CD4-positive, alpha-beta memory T cell (primary cell): ENCODE results near the gene KLK15. TPM values are rescaled to one million over a fixed set of nuclear protein-coding genes. Genes with fewer than 3 reads are reported as not detected.

Source experiments
- CTCF ChIA-PET: fragments of 350-600 bp; sonication (Branson Sonifier 250); formaldehyde crosslinking; loops from one replicate; lab custom pipeline; 2021; ENCODE audit warnings: inconsistent platforms; ENCODE audit not compliant: partially characterized antibody; lab: Charles Lee
- POLR2A ChIA-PET: fragments of 350-600 bp; sonication (Branson Sonifier 250); formaldehyde crosslinking; loops from one replicate; lab custom pipeline; 2021; ENCODE audit not compliant: partially characterized antibody; lab: Charles Lee
- DNase-seq, 5 donors: peaks; one replicate each; pipeline versions ENCODE4 v3.0.0 to v3.0.0-alpha.2; 2020 to 2022; ENCODE audit warnings: mixed read lengths in 1 of 5
- H3K27ac ChIP-seq: one replicate; pipeline ENCODE4 v1.7.0; 2013; ENCODE audit warnings: low read depth, low read length
- H3K27me3 ChIP-seq: 2 replicates; pipeline ENCODE4 v1.7.0; 2013; ENCODE audit warnings: mild to moderate bottlenecking, low read length, moderate library complexity; ENCODE audit not compliant: insufficient read depth
- H3K36me3 ChIP-seq: 2 replicates; pipeline ENCODE4 v1.7.0; 2013; ENCODE audit warnings: mild to moderate bottlenecking, low read length, moderate library complexity; ENCODE audit not compliant: insufficient read depth
- H3K4me1 ChIP-seq: 2 replicates; pipeline ENCODE4 v1.7.0; 2013; ENCODE audit warnings: mild to moderate bottlenecking, low read length, moderate library complexity; ENCODE audit not compliant: insufficient read depth
- H3K4me3 ChIP-seq, 2 donors: one replicate each; pipeline ENCODE4 v1.7.0; 2013; ENCODE audit warnings: low read length in 2 of 2, mild to moderate bottlenecking in 1 of 2
- H3K9me3 ChIP-seq, 2 donors: one replicate each; pipeline ENCODE4 v1.7.0; 2013; ENCODE audit warnings: low read length in 2 of 2, control low read depth in 1 of 2; ENCODE audit not compliant: control insufficient read depth in 1 of 2
- H3K27ac Mint-ChIP-seq, 7 donors: one replicate each; pipeline ENCODE4 v1.8.0; 2020 to 2021; ENCODE audit warnings: mixed read lengths in 7 of 7, mild to moderate bottlenecking in 6 of 7, inconsistent platforms in 3 of 7, moderate library complexity in 3 of 7
- H3K27me3 Mint-ChIP-seq, 2 donors: one replicate each; pipeline ENCODE4 v1.8.0; 2020 to 2021; ENCODE audit warnings: mixed read lengths in 2 of 2
- H3K36me3 Mint-ChIP-seq, 2 donors: one replicate each; pipeline ENCODE4 v1.8.0; 2020 to 2021; ENCODE audit warnings: mixed read lengths in 2 of 2, inconsistent platforms in 1 of 2, mild to moderate bottlenecking in 1 of 2
- H3K4me1 Mint-ChIP-seq, 4 donors: one replicate each; pipeline ENCODE4 v1.8.0; 2020 to 2021; ENCODE audit warnings: mixed read lengths in 4 of 4, mild to moderate bottlenecking in 1 of 4
- H3K4me3 Mint-ChIP-seq, 8 donors: one replicate each; pipeline ENCODE4 v1.8.0; 2020 to 2021; ENCODE audit warnings: mixed read lengths in 8 of 8, mild to moderate bottlenecking in 7 of 8, moderate library complexity in 6 of 8, inconsistent platforms in 3 of 8
- H3K9me3 Mint-ChIP-seq, 8 donors: one replicate each; pipeline ENCODE4 v1.8.0; 2020 to 2021; ENCODE audit warnings: mixed read lengths in 8 of 8, mild to moderate bottlenecking in 5 of 8, inconsistent platforms in 3 of 8, moderate library complexity in 1 of 8
- intact Hi-C: fragments of 100-400 bp; cut with micrococcal nuclease; formaldehyde crosslinking; loops from one replicate; pipeline ENCODE4 v1.15.1; 2023
- polyA plus RNA-seq, 2 donors: library from polyadenylated mRNA; unstranded; fragments of 300-500 nt; fragmentation: Illumina TruSeq; gene quantifications; one replicate each; pipeline ENCODE4 v1.2.3, GENCODE V29; 2021
- total RNA-seq, 2 experiments: library from RNA; stranded (reverse); gene quantifications; one replicate each; pipeline ENCODE4 v1.2.3, GENCODE V29; 2021

Gene KLK15
- total and polyA plus RNA-seq, 4 experiments from 2014 or later, result not detected

DNA sequence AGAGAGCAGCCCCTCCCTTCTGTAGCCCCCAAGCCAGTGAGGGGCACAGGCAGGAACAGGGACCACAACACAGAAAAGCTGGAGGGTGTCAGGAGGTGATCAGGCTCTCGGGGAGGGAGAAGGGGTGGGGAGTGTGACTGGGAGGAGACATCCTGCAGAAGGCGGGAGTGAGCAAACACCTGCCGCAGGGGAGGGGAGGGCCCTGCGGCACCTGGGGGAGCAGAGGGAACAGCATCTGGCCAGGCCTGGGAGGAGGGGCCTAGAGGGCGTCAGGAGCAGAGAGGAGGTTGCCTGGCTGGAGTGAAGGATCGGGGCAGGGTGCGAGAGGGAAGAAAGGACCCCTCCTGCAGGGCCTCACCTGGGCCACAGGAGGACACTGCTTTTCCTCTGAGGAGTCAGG is 25.5 kb upstream of the KLK15 start:
- Mint-ChIP-seq H3K9me3 (peaks cover 0 to 20% (median 8%) of the 10 kb centered on the region in 8 donors), H3K36me3 (no peaks in the 10 kb centered on the region), H3K27me3 (peaks cover 37 to 40% of the 10 kb centered on the region in 2 donors), H3K4me3 (no peak overlapping the region), H3K27ac (no peak overlapping the region), H3K4me1 (no peaks in the 10 kb centered on the region)
- Histone ChIP-seq H3K27me3 (peaks cover 6% of the 10 kb centered on the region), H3K9me3 (no peaks in the 10 kb centered on the region), H3K4me3 (no peak overlapping the region), H3K4me1 (no peaks in the 10 kb centered on the region), H3K36me3 (no peaks in the 10 kb centered on the region), H3K27ac (no peak overlapping the region)
- DNase-seq, result no peak
- ChIA-PET CTCF (no interaction called here), POLR2A (no interaction called here)
- intact Hi-C loops, result no loop called here

DNA sequence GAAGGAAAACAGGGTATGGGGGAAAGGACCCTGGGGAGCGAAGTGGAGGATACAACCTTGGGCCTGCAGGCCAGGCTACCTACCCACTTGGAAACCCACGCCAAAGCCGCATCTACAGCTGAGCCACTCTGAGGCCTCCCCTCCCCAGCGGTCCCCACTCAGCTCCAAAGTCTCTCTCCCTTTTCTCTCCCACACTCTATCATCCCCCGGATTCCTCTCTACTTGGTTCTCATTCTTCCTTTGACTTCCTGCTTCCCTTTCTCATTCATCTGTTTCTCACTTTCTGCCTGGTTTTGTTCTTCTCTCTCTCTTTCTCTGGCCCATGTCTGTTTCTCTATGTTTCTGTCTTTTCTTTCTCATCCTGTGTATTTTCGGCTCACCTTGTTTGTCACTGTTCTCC is 24.0 kb upstream of the KLK15 start:
- H3K27ac Mint-ChIP-seq, result no peak overlapping the region
- intact Hi-C loops, result no loop called here
- Histone ChIP-seq H3K36me3 (no peaks in the 10 kb centered on the region), H3K27me3 (peaks cover 6% of the 10 kb centered on the region), H3K27ac (no peak overlapping the region), H3K4me3 (no peak overlapping the region), H3K4me1 (no peaks in the 10 kb centered on the region), H3K9me3 (no peaks in the 10 kb centered on the region)
- DNase-seq, result no peak
- H3K9me3 Mint-ChIP-seq, result peaks cover 0 to 20% (median 8%) of the 10 kb centered on the region in 8 donors
- CTCF ChIA-PET, result no interaction called here
- H3K27me3 Mint-ChIP-seq, result peaks cover 37 to 40% of the 10 kb centered on the region in 2 donors
- H3K36me3 Mint-ChIP-seq, result no peaks in the 10 kb centered on the region
- POLR2A ChIA-PET, result no interaction called here
- H3K4me1 Mint-ChIP-seq, result no peaks in the 10 kb centered on the region
- no peak overlapping the region for H3K4me3 Mint-ChIP-seq

DNA sequence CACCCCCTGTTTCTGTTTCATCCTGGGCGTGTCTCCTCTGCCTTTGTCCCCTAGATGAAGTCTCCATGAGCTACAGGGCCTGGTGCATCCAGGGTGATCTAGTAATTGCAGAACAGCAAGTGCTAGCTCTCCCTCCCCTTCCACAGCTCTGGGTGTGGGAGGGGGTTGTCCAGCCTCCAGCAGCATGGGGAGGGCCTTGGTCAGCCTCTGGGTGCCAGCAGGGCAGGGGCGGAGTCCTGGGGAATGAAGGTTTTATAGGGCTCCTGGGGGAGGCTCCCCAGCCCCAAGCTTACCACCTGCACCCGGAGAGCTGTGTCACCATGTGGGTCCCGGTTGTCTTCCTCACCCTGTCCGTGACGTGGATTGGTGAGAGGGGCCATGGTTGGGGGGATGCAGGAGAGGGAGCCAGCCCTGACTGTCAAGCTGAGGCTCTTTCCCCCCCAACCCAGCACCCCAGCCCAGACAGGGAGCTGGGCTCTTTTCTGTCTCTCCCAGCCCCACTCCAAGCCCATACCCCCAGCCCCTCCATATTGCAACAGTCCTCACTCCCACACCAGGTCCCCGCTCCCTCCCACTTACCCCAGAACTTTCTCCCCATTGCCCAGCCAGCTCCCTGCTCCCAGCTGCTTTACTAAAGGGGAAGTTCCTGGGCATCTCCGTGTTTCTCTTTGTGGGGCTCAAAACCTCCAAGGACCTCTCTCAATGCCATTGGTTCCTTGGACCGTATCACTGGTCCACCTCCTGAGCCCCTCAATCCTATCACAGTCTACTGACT is 21.4 kb upstream of the KLK15 start, which contains the start of gene KLK3:
KLK3 (plus strand) TSS at position 280 of the 775 bp plus-strand sequence; CDS start at position 321, 41 bp downstream.
- no peak for DNase-seq
- Mint-ChIP-seq H3K4me1 (no peaks in the 10 kb centered on the region), H3K27ac (peak within 1 kb of the TSS in 1 of 7 donors; percentile 7), H3K9me3 (peaks cover 0 to 1% (median 0%) of the 10 kb centered on the region in 8 donors), H3K36me3 (no peaks in the 10 kb centered on the region), H3K27me3 (peaks cover 41 to 54% of the 10 kb centered on the region in 2 donors), H3K4me3 (no peak within 1 kb of the TSS)
- intact Hi-C loops, result no loop called here
- ChIA-PET CTCF (no interaction called here), POLR2A (no interaction called here)
- no peaks in the 10 kb centered on the region for H3K4me1 ChIP-seq
- H3K9me3 ChIP-seq, result no peaks in the 10 kb centered on the region
- no peak within 1 kb of the TSS for H3K27ac ChIP-seq
- no peak within 1 kb of the TSS for H3K4me3 ChIP-seq
- no peaks in the 10 kb centered on the region for H3K27me3 ChIP-seq
- H3K36me3 ChIP-seq, result no peaks in the 10 kb centered on the region

DNA sequence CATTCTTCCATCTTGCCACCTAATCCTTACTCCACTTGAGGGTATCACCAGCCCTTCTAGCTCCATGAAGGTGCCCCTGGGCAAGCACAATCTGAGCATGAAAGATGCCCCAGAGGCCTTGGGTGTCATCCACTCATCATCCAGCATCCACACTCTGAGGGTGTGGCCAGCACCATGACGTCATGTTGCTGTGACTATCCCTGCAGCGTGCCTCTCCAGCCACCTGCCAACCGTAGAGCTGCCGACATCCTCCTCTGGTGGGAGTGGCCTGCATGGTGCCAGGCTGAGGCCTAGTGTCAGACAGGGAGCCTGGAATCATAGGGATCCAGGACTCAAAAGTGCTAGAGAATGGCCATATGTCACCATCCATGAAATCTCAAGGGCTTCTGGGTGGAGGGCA is 18.2 kb upstream of the KLK15 start:
- intact Hi-C loops, result no loop called here
- H3K4me3 Mint-ChIP-seq, result no peak overlapping the region
- H3K4me1 Mint-ChIP-seq, result no peaks in the 10 kb centered on the region
- H3K9me3 Mint-ChIP-seq, result peaks cover 0 to 2% (median 0%) of the 10 kb centered on the region in 8 donors
- POLR2A ChIA-PET, result no interaction called here
- H3K27ac Mint-ChIP-seq, result no peak overlapping the region
- H3K9me3 ChIP-seq, result no peaks in the 10 kb centered on the region
- H3K4me3 ChIP-seq, result no peak overlapping the region
- peaks cover 39 to 51% of the 10 kb centered on the region in 2 donors for H3K27me3 Mint-ChIP-seq
- H3K4me1 ChIP-seq, result no peaks in the 10 kb centered on the region
- H3K27ac ChIP-seq, result no peak overlapping the region
- CTCF ChIA-PET, result no interaction called here
- H3K36me3 Mint-ChIP-seq, result no peaks in the 10 kb centered on the region
- DNase-seq, result no peak
- no peaks in the 10 kb centered on the region for H3K36me3 ChIP-seq
- no peaks in the 10 kb centered on the region for H3K27me3 ChIP-seq

DNA sequence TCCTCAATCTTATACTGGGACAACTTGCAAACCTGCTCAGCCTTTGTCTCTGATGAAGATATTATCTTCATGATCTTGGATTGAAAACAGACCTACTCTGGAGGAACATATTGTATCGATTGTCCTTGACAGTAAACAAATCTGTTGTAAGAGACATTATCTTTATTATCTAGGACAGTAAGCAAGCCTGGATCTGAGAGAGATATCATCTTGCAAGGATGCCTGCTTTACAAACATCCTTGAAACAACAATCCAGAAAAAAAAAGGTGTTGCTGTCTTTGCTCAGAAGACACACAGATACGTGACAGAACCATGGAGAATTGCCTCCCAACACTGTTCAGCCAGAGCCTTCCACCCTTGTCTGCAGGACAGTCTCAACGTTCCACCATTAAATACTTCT is 17.4 kb upstream of the KLK15 start:
- H3K4me3 Mint-ChIP-seq, result no peak overlapping the region
- H3K9me3 Mint-ChIP-seq, result peaks cover 0 to 2% (median 0%) of the 10 kb centered on the region in 8 donors
- DNase-seq, result no peak
- H3K4me1 Mint-ChIP-seq, result no peaks in the 10 kb centered on the region
- POLR2A ChIA-PET, result no interaction called here
- intact Hi-C loops, result no loop called here
- H3K36me3 ChIP-seq, result no peaks in the 10 kb centered on the region
- no peak overlapping the region for H3K27ac Mint-ChIP-seq
- no peak overlapping the region for H3K27ac ChIP-seq
- H3K9me3 ChIP-seq, result no peaks in the 10 kb centered on the region
- H3K27me3 ChIP-seq, result no peaks in the 10 kb centered on the region
- H3K27me3 Mint-ChIP-seq, result peaks cover 34 to 46% of the 10 kb centered on the region in 2 donors
- H3K36me3 Mint-ChIP-seq, result no peaks in the 10 kb centered on the region
- CTCF ChIA-PET, result no interaction called here
- H3K4me3 ChIP-seq, result no peak overlapping the region
- no peaks in the 10 kb centered on the region for H3K4me1 ChIP-seq

DNA sequence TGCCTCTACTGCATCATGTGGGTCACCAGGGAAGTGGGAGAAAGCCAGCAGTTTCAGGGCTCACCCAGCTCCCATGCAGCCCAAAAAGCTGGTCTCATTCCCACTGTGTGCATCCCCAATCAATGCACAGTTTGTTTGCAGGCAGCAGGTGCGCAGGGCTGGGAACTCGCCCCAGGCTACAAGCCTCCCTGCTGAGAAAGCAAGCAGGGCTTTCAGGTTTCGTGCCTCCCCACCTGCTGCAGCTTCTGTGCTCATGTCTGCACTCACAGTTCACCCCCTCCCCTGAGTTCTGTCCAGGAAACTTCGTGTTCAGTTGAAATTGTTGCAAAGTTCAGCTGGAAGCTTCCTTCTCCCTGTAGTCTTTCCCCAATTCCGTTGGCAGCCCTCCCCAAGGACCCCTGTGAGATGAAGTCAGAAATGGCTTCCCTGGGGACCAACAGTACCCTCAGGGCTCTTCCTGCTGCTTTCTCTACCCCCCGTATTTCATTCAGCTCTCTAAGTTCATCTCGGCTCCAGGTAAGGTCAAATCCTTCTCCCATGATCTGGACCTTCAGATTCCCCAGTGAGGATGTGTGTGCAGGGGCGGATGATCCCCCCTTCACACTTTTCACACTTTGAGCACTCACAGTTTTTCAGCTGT is 11.0 kb upstream of the KLK15 start:
- H3K9me3 Mint-ChIP-seq, result peaks cover 0 to 36% (median 22%) of the 10 kb centered on the region in 8 donors
- POLR2A ChIA-PET, result no interaction called here
- no peaks in the 10 kb centered on the region for H3K4me1 ChIP-seq

DNA sequence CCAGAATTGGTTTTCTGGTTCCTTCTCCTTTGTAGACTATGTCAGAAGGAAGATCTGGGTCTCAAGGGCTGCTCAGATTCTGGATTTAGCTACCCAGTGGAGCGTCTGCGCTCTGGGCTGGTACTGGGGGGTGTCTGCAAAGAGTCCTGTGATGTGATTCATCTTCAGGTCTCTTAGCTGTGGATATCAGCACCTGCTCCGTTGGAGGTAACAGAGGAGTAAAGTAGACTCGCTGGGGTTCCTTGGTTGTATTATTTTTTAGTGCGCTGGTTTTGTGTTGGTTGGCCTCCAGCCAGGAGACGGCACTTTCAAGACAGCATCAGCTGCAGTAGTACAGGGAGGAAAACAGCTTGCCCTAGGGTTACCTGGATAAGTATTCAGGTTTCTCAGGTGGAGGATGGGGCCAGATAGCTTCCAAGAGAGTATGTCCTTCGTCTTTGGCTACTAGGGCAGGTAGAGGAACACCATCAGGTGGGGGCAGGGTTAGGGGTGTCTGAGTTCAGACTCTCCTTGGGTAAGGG is 10.4 kb upstream of the KLK15 start:
- POLR2A ChIA-PET, result no interaction called here
- no peaks in the 10 kb centered on the region for H3K4me1 Mint-ChIP-seq

More for the DNA sequence above, 11.0 kb upstream of the KLK15 start:
- CTCF ChIA-PET, result no interaction called here
- Histone ChIP-seq H3K9me3 (no peaks in the 10 kb centered on the region), H3K27ac (no peak overlapping the region), H3K36me3 (no peaks in the 10 kb centered on the region), H3K4me3 (no peak overlapping the region), H3K27me3 (no peaks in the 10 kb centered on the region)
- Mint-ChIP-seq H3K36me3 (peaks cover 0 to 8% of the 10 kb centered on the region in 2 donors), H3K27me3 (peaks cover 17 to 22% of the 10 kb centered on the region in 2 donors), H3K27ac (no peak overlapping the region), H3K4me3 (no peak overlapping the region), H3K4me1 (no peaks in the 10 kb centered on the region)
- no peak for DNase-seq
- intact Hi-C loops, result no loop called here

More for the DNA sequence above, 10.4 kb upstream of the KLK15 start:
- CTCF ChIA-PET, result no interaction called here
- H3K27me3 Mint-ChIP-seq, result peaks cover 16 to 21% of the 10 kb centered on the region in 2 donors
- Histone ChIP-seq H3K9me3 (no peaks in the 10 kb centered on the region), H3K4me1 (no peaks in the 10 kb centered on the region), H3K27me3 (no peaks in the 10 kb centered on the region), H3K4me3 (no peak overlapping the region), H3K36me3 (no peaks in the 10 kb centered on the region), H3K27ac (no peak overlapping the region)
- intact Hi-C loops, result no loop called here
- H3K9me3 Mint-ChIP-seq, result peaks cover 0 to 36% (median 22%) of the 10 kb centered on the region in 8 donors
- no peak overlapping the region for H3K4me3 Mint-ChIP-seq
- DNase-seq, result no peak
- H3K36me3 Mint-ChIP-seq, result peaks cover 0 to 8% of the 10 kb centered on the region in 2 donors
- H3K27ac Mint-ChIP-seq, result no peak overlapping the region
